ENCODE data around the gene GRIP2.

Gene GRIP2

GRCh38 chr3:14461006-14461747 is 79.0 kb downstream of the GRIP2 start:
- TF ChIP-seq CTCF (IDR thresholded peaks at IDR 0.05; ENCODE audit: extremely low read depth, missing control alignments): no peak

GRCh38 chr3:14460342-14461005 is 79.7 kb downstream of the GRIP2 start:
- DNase-seq (ENCODE audit: low spot score): no peak

More at GRCh38 chr3:14461006-14461747, 79.0 kb downstream of the GRIP2 start:
- DNase-seq (ENCODE audit: low spot score): no peak

GRCh38 chr3:14459787-14460186 is 80.4 kb downstream of the GRIP2 start:
- no peak for TF ChIP-seq CTCF (IDR thresholded peaks at IDR 0.05; ENCODE audit: extremely low read depth, missing control alignments)
- DNase-seq (ENCODE audit: low spot score): no peak

More at GRCh38 chr3:14460342-14461005, 79.7 kb downstream of the GRIP2 start:
- no peak for TF ChIP-seq CTCF (IDR thresholded peaks at IDR 0.05; ENCODE audit: extremely low read depth, missing control alignments)

- TF ChIP-seq CTCF (IDR thresholded peaks at IDR 0.05; ENCODE audit: extremely low read depth, missing control alignments): no peak
- DNase-seq (ENCODE audit: low spot score): no peak
Observed at GRCh38 chr3:14459384-14459783, 80.8 kb downstream of the GRIP2 start.

- no peak for TF ChIP-seq CTCF (IDR thresholded peaks at IDR 0.05; ENCODE audit: extremely low read depth, missing control alignments)
- DNase-seq (ENCODE audit: low spot score): no peak
Observed at GRCh38 chr3:14458434-14459275, 81.5 kb downstream of the GRIP2 start.

- DNase-seq (ENCODE audit: low spot score): no peak
- TF ChIP-seq CTCF (IDR thresholded peaks at IDR 0.05; ENCODE audit: extremely low read depth, missing control alignments): no peak
Observed at GRCh38 chr3:14457999-14458398, 82.1 kb downstream of the GRIP2 start.
